PC-9 (cell line): ENCODE measurements around the gene SPON2.

Experiments used
- CTCF ChIP-seq: fragments of 200-600 bp; sonication (generic); conservative IDR thresholded peaks from 2 replicates; pipeline ENCODE4 v1.6.1; 2017; ENCODE audit warnings: mixed run types, antibody characterized with exemption, mild to moderate bottlenecking, moderate library complexity
- EZH2 ChIP-seq: fragments of 200-600 bp; sonication (generic); IDR thresholded peaks from 2 replicates; pipeline ENCODE4 v1.8.0; 2017; ENCODE audit warnings: antibody characterized with exemption, low read depth

- TF ChIP-seq CTCF (no peak), EZH2 (no peak)
Observed at GRCh38 chr4:1203026-1203616, 30.7 kb upstream of the SPON2 start.
